H9 (cell line): ENCODE data around the gene CENPB. TPM values are rescaled to one million over a fixed set of nuclear protein-coding genes. Genes with fewer than 3 reads are reported as not detected.

Experiments used
- DNase-seq: peaks from one replicate; pipeline ENCODE4 v3.0.0-alpha.2; 2017
- H2AFZ ChIP-seq: one replicate; pipeline ENCODE4 v1.6.1; 2013; ENCODE audit warnings: mild to moderate bottlenecking, low read length, control low read depth, moderate library complexity
- H2AK5ac ChIP-seq: 2 replicates; pipeline ENCODE4 v1.6.1; 2013; ENCODE audit warnings: low read length, control low read depth, mixed read lengths; ENCODE audit not compliant: insufficient read length
- H2BK120ac ChIP-seq: one replicate; pipeline ENCODE4 v1.6.1; 2013; ENCODE audit warnings: low read depth, mild to moderate bottlenecking, low read length, control low read depth, inconsistent platforms; ENCODE audit not compliant: poor library complexity, severe bottlenecking
- H2BK12ac ChIP-seq: 2 replicates; pipeline ENCODE4 v1.6.1; 2013; ENCODE audit warnings: low read length, control low read depth, mixed read lengths, low read depth; ENCODE audit not compliant: insufficient read length
- H2BK15ac ChIP-seq: 2 replicates; pipeline ENCODE4 v1.6.1; 2013; ENCODE audit warnings: low read depth, low read length, control low read depth
- H2BK20ac ChIP-seq: one replicate; pipeline ENCODE4 v1.6.1; 2013; ENCODE audit warnings: low read depth, mild to moderate bottlenecking, low read length, control low read depth, inconsistent platforms; ENCODE audit not compliant: poor library complexity, severe bottlenecking
- H2BK5ac ChIP-seq: 2 replicates; pipeline ENCODE4 v1.6.1; 2013; ENCODE audit warnings: low read length, control low read depth, mixed read lengths; ENCODE audit not compliant: insufficient read length
- H3K14ac ChIP-seq: 2 replicates; pipeline ENCODE4 v1.6.1; 2013; ENCODE audit warnings: low read length, control low read depth; ENCODE audit not compliant: insufficient read depth
- H3K18ac ChIP-seq: 2 replicates; pipeline ENCODE4 v1.6.1; 2013; ENCODE audit warnings: low read depth, mild to moderate bottlenecking, mixed read lengths, low read length, control low read depth; ENCODE audit not compliant: insufficient read length
- H3K23ac ChIP-seq: 2 replicates; pipeline ENCODE4 v1.6.1; 2013; ENCODE audit warnings: low read length, control low read depth, mixed read lengths, low read depth; ENCODE audit not compliant: insufficient read length
- H3K23me2 ChIP-seq: 2 replicates; pipeline ENCODE4 v1.6.1; 2013; ENCODE audit warnings: low read depth, mild to moderate bottlenecking, mixed read lengths, low read length, control low read depth; ENCODE audit not compliant: insufficient read length, poor library complexity, severe bottlenecking
- H3K27ac ChIP-seq: 2 replicates; pipeline ENCODE4 v1.5.1; 2013; ENCODE audit warnings: low read length, control low read depth, mixed read lengths, low read depth; ENCODE audit not compliant: insufficient read length
- H3K27me3 ChIP-seq: 2 replicates; pipeline ENCODE4 v1.6.1; 2013; ENCODE audit warnings: low read length, control low read depth, inconsistent platforms; ENCODE audit not compliant: insufficient read depth
- H3K4ac ChIP-seq: 2 replicates; pipeline ENCODE4 v1.6.1; 2013; ENCODE audit warnings: low read depth, mild to moderate bottlenecking, control low read depth, inconsistent platforms, low read length, moderate library complexity
- H3K4me1 ChIP-seq: 2 replicates; pipeline ENCODE4 v1.6.1; 2013; ENCODE audit warnings: low read length, control low read depth, inconsistent platforms; ENCODE audit not compliant: insufficient read depth
- H3K4me2 ChIP-seq: 2 replicates; pipeline ENCODE4 v1.6.1; 2013; ENCODE audit warnings: low read length, control low read depth, mixed read lengths; ENCODE audit not compliant: insufficient read length, insufficient read depth
- H3K56ac ChIP-seq: 2 replicates; pipeline ENCODE4 v1.6.1; 2013; ENCODE audit warnings: low read depth, mild to moderate bottlenecking, mixed read lengths, low read length, control low read depth; ENCODE audit not compliant: insufficient read length
- H3K79me1 ChIP-seq: 2 replicates; pipeline ENCODE4 v1.6.1; 2013; ENCODE audit warnings: low read depth, mild to moderate bottlenecking, moderate library complexity, low read length, control low read depth, inconsistent platforms; ENCODE audit not compliant: insufficient read depth, poor library complexity, severe bottlenecking
- H3K79me2 ChIP-seq: 2 replicates; pipeline ENCODE4 v1.6.1; 2013; ENCODE audit warnings: low read length, control low read depth, inconsistent platforms; ENCODE audit not compliant: insufficient read depth
- H3K9ac ChIP-seq: 2 replicates; pipeline ENCODE4 v1.6.1; 2013; ENCODE audit warnings: low read length, control low read depth, mixed read lengths; ENCODE audit not compliant: insufficient read length; ENCODE audit errors: extremely low read depth
- H3K9me3 ChIP-seq: one replicate; pipeline ENCODE4 v1.6.1; 2013; ENCODE audit warnings: low read depth, low read length, inconsistent platforms; ENCODE audit not compliant: control insufficient read depth
- H3T11ph ChIP-seq: one replicate; pipeline ENCODE4 v1.6.1; 2013; ENCODE audit warnings: mild to moderate bottlenecking, low read length, control low read depth, inconsistent platforms
- H4K20me1 ChIP-seq: one replicate; pipeline ENCODE4 v1.6.1; 2013; ENCODE audit not compliant: control insufficient read depth, insufficient read length, insufficient read depth
- H4K5ac ChIP-seq: 2 replicates; pipeline ENCODE4 v1.6.1; 2013; ENCODE audit warnings: low read depth, mild to moderate bottlenecking, mixed read lengths, low read length, control low read depth; ENCODE audit not compliant: insufficient read length
- H4K8ac ChIP-seq: replicated peaks from 2 replicates; pipeline ENCODE4 v1.6.1; 2013; ENCODE audit warnings: low read length, control low read depth, mixed read lengths, low read depth; ENCODE audit not compliant: insufficient read length
- H4K91ac ChIP-seq: 2 replicates; pipeline ENCODE4 v1.6.1; 2013; ENCODE audit warnings: low read depth, mild to moderate bottlenecking, moderate library complexity, mixed read lengths, low read length, control low read depth; ENCODE audit not compliant: insufficient read length
- H3K27ac Mint-ChIP-seq, 3 experiments: 2 replicates in 2 of 3; 3 replicates in 1 of 3; pipeline ENCODE4 v1.8.0; 2020 to 2021; ENCODE audit warnings: mixed read lengths in 3 of 3, mild to moderate bottlenecking in 1 of 3, moderate library complexity in 1 of 3
- H3K27me3 Mint-ChIP-seq: 2 replicates; pipeline ENCODE4 v1.8.0; 2021; ENCODE audit warnings: low read depth, mild to moderate bottlenecking, moderate library complexity, mixed read lengths
- H3K36me3 Mint-ChIP-seq, 3 experiments: 2 replicates in 2 of 3; 3 replicates in 1 of 3; pipeline ENCODE4 v1.8.0; 2020 to 2021; ENCODE audit warnings: low read depth in 3 of 3, mixed read lengths in 3 of 3; ENCODE audit not compliant: insufficient read depth in 1 of 3
- H3K4me1 Mint-ChIP-seq, 2 experiments: 2 replicates each; pipeline ENCODE4 v1.8.0; 2020; ENCODE audit warnings: mixed read lengths in 2 of 2
- H3K4me3 Mint-ChIP-seq, 2 experiments: 2 replicates in 1 of 2; 3 replicates in 1 of 2; pipeline ENCODE4 v1.8.0; 2020 to 2021; ENCODE audit warnings: mild to moderate bottlenecking in 2 of 2, mixed read lengths in 2 of 2, moderate library complexity in 1 of 2
- H3K9me3 Mint-ChIP-seq, 2 experiments: 2 replicates in 1 of 2; 3 replicates in 1 of 2; pipeline ENCODE4 v1.8.0; 2020; ENCODE audit warnings: mild to moderate bottlenecking in 2 of 2, mixed read lengths in 2 of 2, moderate library complexity in 1 of 2
- WGBS: extraction: QIAGEN DNeasy Blood & Tissue Kit; methylation state at CpG from one replicate; pipeline ENCODE4 v1.1.7; 2013; ENCODE audit warnings: missing lambda C conversion rate, low lambda C conversion rate, mixed read lengths; ENCODE audit not compliant: insufficient read length; ENCODE audit errors: extremely low coverage; 5-methylcytosine and 5-hydroxymethylcytosine counted together
- total RNA-seq: library from RNA; stranded (reverse); gene quantifications from 2 replicates; pipeline ENCODE4 v1.2.1, GENCODE V29; 2021
- TF ChIP-seq, protein P1 (sequence below): fragments of 200-600 bp; sonication (generic); conservative IDR thresholded peaks from 3 replicates; pipeline ENCODE4 v1.8.0; 2021; ENCODE audit warnings: antibody characterized with exemption, mild to moderate bottlenecking

Gene CENPB
- total RNA-seq, 1 experiment from 2014 or later: 63.1 TPM

GRCh38 chr20:3755269-3755668 is 31.3 kb downstream of the CENPB start:
- H3K23ac ChIP-seq: no peak overlapping the region
- no peaks in the 10 kb centered on the region for H3K9me3 ChIP-seq
- H3K23me2 ChIP-seq: peaks cover 11% of the 10 kb centered on the region
- no peaks in the 10 kb centered on the region for H3K79me1 ChIP-seq
- H2AFZ ChIP-seq: no peak overlapping the region
- no peak overlapping the region for H3K56ac ChIP-seq
- peaks cover 11% of the 10 kb centered on the region for H3K27me3 ChIP-seq
- H4K5ac ChIP-seq: no peak overlapping the region
- no peak overlapping the region for H3K18ac ChIP-seq
- Mint-ChIP-seq H3K9me3 (no peaks in the 10 kb centered on the region), H3K27ac (peak overlapping the region in 1 of 3 experiments; percentile 82; a peak in 1 of 7 replicates), H3K36me3 (peaks cover 25 to 38% (median 29%) of the 10 kb centered on the region in 3 experiments; a peak in 6 of 7 replicates), H3K4me1 (peaks cover 7 to 15% of the 10 kb centered on the region in 2 experiments; a peak in 3 of 4 replicates), H3K4me3 (no peak overlapping the region), H3K27me3 (peaks cover 19% of the 10 kb centered on the region)
- H4K8ac ChIP-seq: no peak overlapping the region
- no peak overlapping the region for H3K27ac ChIP-seq
- no peak overlapping the region for H3K4ac ChIP-seq
- H4K91ac ChIP-seq: no peak overlapping the region
- H2AK5ac ChIP-seq: no peak overlapping the region
- H3T11ph ChIP-seq: no peak overlapping the region
- peaks cover 2% of the 10 kb centered on the region; the same call in 1 of the 2 replicates for H3K4me1 ChIP-seq
- H3K79me2 ChIP-seq: no peaks in the 10 kb centered on the region
- H2BK5ac ChIP-seq: no peak overlapping the region
- TF ChIP-seq, protein P1, sequence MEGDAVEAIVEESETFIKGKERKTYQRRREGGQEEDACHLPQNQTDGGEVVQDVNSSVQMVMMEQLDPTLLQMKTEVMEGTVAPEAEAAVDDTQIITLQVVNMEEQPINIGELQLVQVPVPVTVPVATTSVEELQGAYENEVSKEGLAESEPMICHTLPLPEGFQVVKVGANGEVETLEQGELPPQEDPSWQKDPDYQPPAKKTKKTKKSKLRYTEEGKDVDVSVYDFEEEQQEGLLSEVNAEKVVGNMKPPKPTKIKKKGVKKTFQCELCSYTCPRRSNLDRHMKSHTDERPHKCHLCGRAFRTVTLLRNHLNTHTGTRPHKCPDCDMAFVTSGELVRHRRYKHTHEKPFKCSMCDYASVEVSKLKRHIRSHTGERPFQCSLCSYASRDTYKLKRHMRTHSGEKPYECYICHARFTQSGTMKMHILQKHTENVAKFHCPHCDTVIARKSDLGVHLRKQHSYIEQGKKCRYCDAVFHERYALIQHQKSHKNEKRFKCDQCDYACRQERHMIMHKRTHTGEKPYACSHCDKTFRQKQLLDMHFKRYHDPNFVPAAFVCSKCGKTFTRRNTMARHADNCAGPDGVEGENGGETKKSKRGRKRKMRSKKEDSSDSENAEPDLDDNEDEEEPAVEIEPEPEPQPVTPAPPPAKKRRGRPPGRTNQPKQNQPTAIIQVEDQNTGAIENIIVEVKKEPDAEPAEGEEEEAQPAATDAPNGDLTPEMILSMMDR: no peak
- H2BK20ac ChIP-seq: no peak overlapping the region
- no peak overlapping the region for H3K9ac ChIP-seq
- H3K4me2 ChIP-seq: no peak overlapping the region
- no peak for DNase-seq
- no peak overlapping the region for H2BK15ac ChIP-seq
- H2BK120ac ChIP-seq: no peak overlapping the region
- no peak overlapping the region for H3K14ac ChIP-seq
- WGBS: no CpG with 5 or more reads among the region's 7 CpGs
- H2BK12ac ChIP-seq: no peak overlapping the region
- no peaks in the 10 kb centered on the region for H4K20me1 ChIP-seq
